SK-N-MC (cell line): ENCODE measurements around the gene DMXL2.

ENCODE experiments used
- EZH2 ChIP-seq: fragments of 200-600 bp; sonication (generic); IDR thresholded peaks from one replicate; pipeline ENCODE4 v1.6.1; 2017; ENCODE audit warnings: antibody characterized with exemption
- FOXP2 ChIP-seq: optimal IDR thresholded peaks from 2 replicates; pipeline ENCODE3; 2011; ENCODE audit warnings: mild to moderate bottlenecking, moderate library complexity; ENCODE audit not compliant: insufficient read depth; ENCODE audit errors: extremely low read length, control extremely low read depth
- POLR2AphosphoS5 ChIP-seq: IDR thresholded peaks from 2 replicates; pipeline ENCODE4 v1.6.1; 2012; ENCODE audit warnings: mild to moderate bottlenecking, low read depth, low read length, borderline replicate concordance

DNA sequence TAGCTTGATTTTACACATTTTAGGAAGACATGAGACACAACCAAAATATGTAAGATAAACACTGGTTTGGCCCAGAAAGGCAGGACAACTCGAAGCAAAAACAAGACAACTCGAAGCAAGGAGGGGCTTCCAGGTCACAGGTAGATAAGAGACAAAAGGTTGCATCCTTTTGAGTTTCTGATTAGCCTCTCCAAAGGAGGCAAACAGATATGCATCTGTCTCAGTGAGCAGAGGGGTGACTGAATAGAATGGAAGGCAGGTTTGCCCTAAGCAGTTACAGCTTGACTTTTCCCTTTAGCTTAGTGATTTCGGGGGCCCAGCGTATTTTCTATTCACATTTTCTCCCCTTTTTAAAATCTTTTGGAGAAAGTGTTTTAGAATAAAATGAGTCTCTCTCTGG, 206.4 kb downstream of the DMXL2 start:
- TF ChIP-seq POLR2AphosphoS5 (no peak), FOXP2 (no peak), EZH2 (no peak)
